RWPE2 (cell line): ENCODE data around the gene TTC5.
"Not testable (repeated sequence)": the region's sequence is repeated elsewhere in the genome, so short reads cannot be mapped to it uniquely, and the experiment has no call there.

Experiments used
- ATAC-seq: fragments of 200-7000 bp; cut with Tn5 transposase; 3 replicates; pipeline ENCODE4 v1.9.1; 2021; ENCODE audit warnings: low read depth
- DNase-seq: peaks from one replicate; pipeline ENCODE4 v3.0.0-alpha.2; 2020; ENCODE audit warnings: low spot score
- H3K27ac ChIP-seq: fragments of 450-650 bp; 2 replicates; pipeline ENCODE4 v1.5.1; 2017; ENCODE audit warnings: mild to moderate bottlenecking; ENCODE audit not compliant: poor library complexity, severe bottlenecking
- H3K27me3 ChIP-seq: fragments of 250-450 bp; sonication (Bioruptor Pico); 2 replicates; pipeline ENCODE4 v1.5.1; 2021; ENCODE audit warnings: mild to moderate bottlenecking, moderate library complexity; ENCODE audit not compliant: insufficient read depth, poor library complexity, severe bottlenecking
- H3K36me3 ChIP-seq: fragments of 250-450 bp; sonication (Bioruptor Pico); 2 replicates; pipeline ENCODE4 v1.5.1; 2020; ENCODE audit warnings: low read depth, mild to moderate bottlenecking, moderate library complexity
- H3K4me1 ChIP-seq: fragments of 250-450 bp; sonication (Bioruptor Pico); 2 replicates; pipeline ENCODE4 v1.5.1; 2021; ENCODE audit warnings: mild to moderate bottlenecking, moderate library complexity; ENCODE audit not compliant: insufficient read depth, poor library complexity, severe bottlenecking
- H3K4me3 ChIP-seq: fragments of 250-450 bp; sonication (Bioruptor Pico); 2 replicates; pipeline ENCODE4 v1.5.1; 2021; ENCODE audit warnings: mild to moderate bottlenecking, moderate library complexity; ENCODE audit not compliant: severe bottlenecking
- H3K9me3 ChIP-seq: fragments of 250-450 bp; sonication (Bioruptor Pico); 2 replicates; pipeline ENCODE4 v1.5.1; 2021; ENCODE audit warnings: mild to moderate bottlenecking, moderate library complexity; ENCODE audit not compliant: severe bottlenecking
- CTCF ChIP-seq: fragments of 450-650 bp; IDR thresholded peaks from one replicate; pipeline ENCODE4 v1.5.1; 2017; ENCODE audit warnings: mild to moderate bottlenecking, moderate library complexity; ENCODE audit not compliant: poor library complexity, severe bottlenecking

Gene TTC5

DNA sequence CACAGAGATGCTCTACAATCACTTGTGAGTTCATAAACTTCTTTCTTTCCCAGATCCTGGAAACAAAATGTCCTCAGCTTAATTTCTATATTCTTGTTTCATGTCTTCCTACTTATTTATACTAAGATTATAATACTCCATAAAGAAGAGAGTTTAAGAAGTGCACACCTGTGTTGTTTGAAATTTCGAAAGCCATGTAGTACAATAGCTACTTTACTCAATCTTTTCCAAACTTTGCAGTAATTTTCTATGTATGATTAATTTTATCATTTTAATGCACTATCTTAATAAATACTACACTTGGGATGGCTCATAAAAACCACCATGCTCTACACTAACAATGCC, 300 bp upstream of the TTC5 start:
- no peak overlapping the region for H3K27ac ChIP-seq
- DNase-seq (no peak), ATAC-seq (peak; percentile 3; the same call in 1 of the 3 replicates)
- peaks cover 9% of the 10 kb centered on the region for H3K4me1 ChIP-seq
- H3K4me3 ChIP-seq: peak overlapping the region; percentile 51
- TF ChIP-seq CTCF: peak; percentile 84
- no peaks in the 10 kb centered on the region for H3K27me3 ChIP-seq
- peaks cover 3% of the 10 kb centered on the region for H3K36me3 ChIP-seq
- no peaks in the 10 kb centered on the region for H3K9me3 ChIP-seq

GRCh38 chr14:20302042-20302755, 3.6 kb downstream of the TTC5 start:
- ATAC-seq (no peak), DNase-seq (no peak)
- TF ChIP-seq CTCF: no peak

GRCh38 chr14:20295067-20295466, 10.7 kb downstream of the TTC5 start:
- no peak for TF ChIP-seq CTCF
- H3K27ac ChIP-seq: no peak overlapping the region
- no peaks in the 10 kb centered on the region for H3K27me3 ChIP-seq
- peaks cover 4% of the 10 kb centered on the region for H3K4me1 ChIP-seq
- ATAC-seq (no peak), DNase-seq (no peak)
- peaks cover 81% of the 10 kb centered on the region for H3K36me3 ChIP-seq
- H3K9me3 ChIP-seq: no peaks in the 10 kb centered on the region
- H3K4me3 ChIP-seq: no peak overlapping the region

More at GRCh38 chr14:20302042-20302755, 3.6 kb downstream of the TTC5 start:
- Histone ChIP-seq H3K4me1 (peaks cover 9% of the 10 kb centered on the region), H3K9me3 (no peaks in the 10 kb centered on the region), H3K4me3 (no peak overlapping the region), H3K27me3 (no peaks in the 10 kb centered on the region), H3K27ac (no peak overlapping the region), H3K36me3 (peaks cover 32% of the 10 kb centered on the region)

- H3K4me1 ChIP-seq: peaks cover 4% of the 10 kb centered on the region
- no peak for TF ChIP-seq CTCF
- no peak overlapping the region for H3K27ac ChIP-seq
- H3K36me3 ChIP-seq: peaks cover 85% of the 10 kb centered on the region
- H3K4me3 ChIP-seq: no peak overlapping the region
- no peak for DNase-seq
- no peaks in the 10 kb centered on the region for H3K27me3 ChIP-seq
- no peaks in the 10 kb centered on the region for H3K9me3 ChIP-seq
- peak; percentile 50; the same call in 1 of the 3 replicates for ATAC-seq
These were observed 11.1 kb downstream of the TTC5 start for GRCh38 chr14:20294636-20295035.

DNA sequence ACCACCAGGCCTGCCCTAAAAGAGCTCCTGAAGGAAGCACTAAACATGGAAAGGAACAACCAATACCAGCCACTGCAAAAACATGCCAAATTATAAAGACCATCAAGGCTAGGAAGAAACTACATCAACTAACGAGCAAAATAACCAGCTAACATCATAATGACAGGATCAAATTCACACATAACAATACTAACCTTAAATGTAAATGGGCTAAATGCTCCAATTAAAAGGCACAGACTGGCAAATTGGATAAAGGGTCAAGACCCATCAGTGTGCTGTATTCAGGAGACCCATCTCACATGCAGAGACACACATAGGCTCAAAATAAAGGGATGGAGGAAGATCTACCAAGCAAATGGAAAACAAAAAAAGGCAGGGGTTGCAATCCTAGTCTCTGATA, 23.8 kb downstream of the TTC5 start:
- not testable (repeated sequence) for H3K27me3 ChIP-seq, H3K27ac ChIP-seq, H3K36me3 ChIP-seq, H3K9me3 ChIP-seq, H3K4me3 ChIP-seq, DNase-seq, ATAC-seq, H3K4me1 ChIP-seq

DNA sequence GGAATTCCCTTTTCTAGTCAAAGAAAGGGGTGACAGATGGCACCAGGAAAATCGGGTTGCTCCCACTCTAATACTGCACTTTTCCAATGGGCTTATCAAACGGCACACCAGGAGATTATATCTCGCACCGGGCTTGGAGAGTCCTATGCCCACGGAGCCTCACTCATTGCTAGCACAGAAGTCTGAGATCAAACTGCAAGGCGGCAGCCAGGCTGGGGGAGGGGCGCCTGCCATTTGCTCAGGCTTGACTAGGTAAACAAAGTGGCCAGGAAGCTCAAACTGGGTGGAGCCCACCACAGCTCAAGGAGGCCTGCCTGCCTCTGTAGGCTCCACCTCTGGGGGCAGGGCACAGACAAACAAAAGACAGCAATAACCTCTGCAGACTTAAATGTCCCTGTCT, 25.5 kb downstream of the TTC5 start:
- H3K4me3 ChIP-seq, H3K27ac ChIP-seq, H3K9me3 ChIP-seq, H3K36me3 ChIP-seq, H3K4me1 ChIP-seq, ATAC-seq, DNase-seq, H3K27me3 ChIP-seq: not testable (repeated sequence)
